Naive B cell (primary cell): Measurements from ENCODE around the gene RAB36. TPM values are rescaled to one million over a fixed set of nuclear protein-coding genes. Genes with fewer than 3 reads are reported as not detected.

Source experiments
- ATAC-seq, 2 donors: fragments of 150-1000 bp; cut with Tn5 transposase; 2 replicates each; pipeline ENCODE4 v1.10.0; 2021; ENCODE audit warnings: low read depth in 2 of 2, mild to moderate bottlenecking in 2 of 2, moderate library complexity in 2 of 2
- DNase-seq: peaks from one replicate; pipeline ENCODE4 v3.0.0; 2022
- H3K27ac Mint-ChIP-seq, 6 donors: one replicate each; pipeline ENCODE4 v1.8.0; 2020 to 2022; ENCODE audit warnings: mild to moderate bottlenecking in 6 of 6, mixed read lengths in 6 of 6, moderate library complexity in 5 of 6, inconsistent platforms in 2 of 6
- H3K27me3 Mint-ChIP-seq, 3 donors: one replicate each; pipeline ENCODE4 v1.8.0; 2021 to 2022; ENCODE audit warnings: mixed read lengths in 3 of 3, mild to moderate bottlenecking in 1 of 3
- H3K36me3 Mint-ChIP-seq, 2 donors: one replicate each; pipeline ENCODE4 v1.8.0; 2020 to 2022; ENCODE audit warnings: mixed read lengths in 2 of 2, inconsistent platforms in 1 of 2, mild to moderate bottlenecking in 1 of 2
- H3K4me1 Mint-ChIP-seq, 3 donors: one replicate each; pipeline ENCODE4 v1.8.0; 2020 to 2022; ENCODE audit warnings: mixed read lengths in 3 of 3, inconsistent platforms in 1 of 3, mild to moderate bottlenecking in 1 of 3, moderate library complexity in 1 of 3
- H3K4me3 Mint-ChIP-seq, 8 donors: one replicate each; pipeline ENCODE4 v1.8.0; 2020 to 2022; ENCODE audit warnings: mild to moderate bottlenecking in 8 of 8, mixed read lengths in 8 of 8, moderate library complexity in 8 of 8, inconsistent platforms in 2 of 8
- H3K9me3 Mint-ChIP-seq, 7 donors: one replicate each; pipeline ENCODE4 v1.8.0; 2020 to 2022; ENCODE audit warnings: mixed read lengths in 7 of 7, mild to moderate bottlenecking in 5 of 7, inconsistent platforms in 2 of 7, moderate library complexity in 1 of 7
- polyA plus RNA-seq, 6 donors: library from polyadenylated mRNA; unstranded; fragments of 300-500 nt; fragmentation: Illumina TruSeq; gene quantifications; one replicate each; pipeline ENCODE4 v1.2.3, GENCODE V29; 2021; ENCODE audit warnings: low read depth in 6 of 6

Gene RAB36
- polyA plus RNA-seq, 6 donors from 2014 or later, result 0.40 to 1.7 (median 0.80) TPM; not detected in 1

GRCh38 chr22:23213022-23213555 is 67.8 kb downstream of the RAB36 start:
- no peak for ATAC-seq
- no peaks in the 10 kb centered on the region for H3K9me3 Mint-ChIP-seq
- H3K27me3 Mint-ChIP-seq, result no peaks in the 10 kb centered on the region
- no peak for DNase-seq
- peak overlapping the region in 3 of 6 donors; percentile 65 to 84 (median 82) for H3K27ac Mint-ChIP-seq
- peaks cover 70 to 88% (median 86%) of the 10 kb centered on the region in 3 donors for H3K4me1 Mint-ChIP-seq
- peak overlapping the region in 1 of 8 donors; percentile 44 for H3K4me3 Mint-ChIP-seq
- H3K36me3 Mint-ChIP-seq, result no peaks in the 10 kb centered on the region

- no peaks in the 10 kb centered on the region for H3K9me3 Mint-ChIP-seq
- no peak for DNase-seq
- peak overlapping the region in 3 of 6 donors; percentile 38 to 84 (median 82) for H3K27ac Mint-ChIP-seq
- peaks cover 74 to 91% (median 86%) of the 10 kb centered on the region in 3 donors for H3K4me1 Mint-ChIP-seq
- ATAC-seq, result no peak
- H3K27me3 Mint-ChIP-seq, result no peaks in the 10 kb centered on the region
- peak overlapping the region in 3 of 8 donors; percentile 36 to 63 (median 44) for H3K4me3 Mint-ChIP-seq
- H3K36me3 Mint-ChIP-seq, result no peaks in the 10 kb centered on the region
These were observed 68.5 kb downstream of the RAB36 start for GRCh38 chr22:23213581-23214334.

Other genes starting within 250 kb of the RAB36 start
- gene GNAZ, start 75.0 kb upstream of the RAB36 start, polyA plus RNA-seq, result 1 to 10 TPM in 3 of 6 donors, under 1 TPM in 2, not detected in 1; 0.39 to 4.7 (median 2.3) TPM
- gene RSPH14, start 3.5 kb upstream of the RAB36 start, polyA plus RNA-seq, result under 1 TPM in 2 of 6 donors, not detected in 4; 0.25 to 0.27 TPM
- gene BCR, start 35.0 kb downstream of the RAB36 start, polyA plus RNA-seq, result 10 to 100 TPM in 1 of 6 donors, 1 to 10 TPM in 4, not detected in 1; 2.6 to 12.1 (median 4.0) TPM